Measurements from ENCODE around the gene CALHM1. TPM values are rescaled to one million over a fixed set of nuclear protein-coding genes. Genes with fewer than 3 reads are reported as not detected.

Gene CALHM1
- total and polyA plus RNA-seq, 2 of the 13 experiments (the other 11 are each of a cell fraction or from before 2014, with no cell fraction given), result 0.04 TPM; not detected in 1

DNA sequence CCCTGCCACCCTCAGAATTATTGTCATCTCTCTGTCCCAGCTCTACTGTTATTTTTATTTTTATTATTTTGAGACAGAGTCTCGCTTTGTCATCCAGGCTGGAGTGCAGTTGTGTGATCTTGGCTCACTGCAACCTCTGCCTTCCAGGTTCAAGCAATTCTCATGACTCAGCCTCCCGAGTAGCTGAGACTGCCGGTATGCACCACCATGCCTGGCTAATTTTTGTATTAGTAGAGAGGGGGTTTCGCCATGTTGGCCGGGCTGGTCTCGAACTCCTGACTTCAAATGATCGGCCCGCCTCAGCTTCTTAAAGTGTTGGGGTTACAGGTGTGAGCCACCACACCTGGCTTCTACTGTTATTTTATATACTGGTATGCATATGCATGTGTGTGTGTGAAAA, 17.5 kb downstream of the CALHM1 start:
- peaks cover 46 to 88% of the 10 kb centered on the region in 2 experiments for H3K36me3 ChIP-seq (replicated peaks in 1 of 2; ENCODE audit: control insufficient read depth in 1 of 2, insufficient read depth in 2 of 2, low read length in 2 of 2)
- ChIA-PET CTCF (ENCODE audit: low intra/inter-chr PET ratio, low total read pairs) (no interaction called here), POLR2A (no interaction called here)
- no peaks in the 10 kb centered on the region for H3K27me3 ChIP-seq (ENCODE audit: control insufficient read depth in 1 of 2, insufficient read depth in 2 of 2, low read length in 2 of 2)
- H3K9me3 ChIP-seq (ENCODE audit: low read length), result no peaks in the 10 kb centered on the region
- no peak overlapping the region for H3K27ac ChIP-seq (ENCODE audit: extremely low read length, insufficient read depth, low read length)
- FAIRE-seq, result no peak
- H3K9ac ChIP-seq (ENCODE audit: insufficient read depth, low read depth, low read length), result no peak overlapping the region
- no TSS peak for BruUV-seq (replicated peaks)
- H3K4me2 ChIP-seq (ENCODE audit: low read depth, low read length), result no peak overlapping the region
- WGBS (ENCODE audit: low lambda C conversion rate), result 96% methylated on average over 8 of the region's 8 CpGs
- no peaks in the 10 kb centered on the region for H3K79me2 ChIP-seq (ENCODE audit: insufficient read depth, low read length)
- no peak for ATAC-seq
- in situ Hi-C loops (cut with HindIII; ENCODE audit: extremely low pct_ligation_motif_present, low pct_unique_long_range_greater_than_20kb) (no loop called here), intact Hi-C loops (cut with micrococcal nuclease; ENCODE audit: unreplicated experiment) (no loop called here)
- H3K4me1 ChIP-seq (ENCODE audit: insufficient read depth, low read length), result peaks cover 21% of the 10 kb centered on the region
- H3K4me3 ChIP-seq (replicated peaks in 1 of 3; ENCODE audit: insufficient read depth in 1 of 3, low read depth in 2 of 3, low read length in 3 of 3), result no peak overlapping the region
- no peak for DNase-seq (ENCODE audit: low spot score)
- no peak overlapping the region for H2AFZ ChIP-seq (ENCODE audit: low read length)
- no peak for TF ChIP-seq ZNF768 (CRISPR knock-in tag; IDR thresholded peaks at IDR 0.05)
- TF ChIP-seq, protein P1, sequence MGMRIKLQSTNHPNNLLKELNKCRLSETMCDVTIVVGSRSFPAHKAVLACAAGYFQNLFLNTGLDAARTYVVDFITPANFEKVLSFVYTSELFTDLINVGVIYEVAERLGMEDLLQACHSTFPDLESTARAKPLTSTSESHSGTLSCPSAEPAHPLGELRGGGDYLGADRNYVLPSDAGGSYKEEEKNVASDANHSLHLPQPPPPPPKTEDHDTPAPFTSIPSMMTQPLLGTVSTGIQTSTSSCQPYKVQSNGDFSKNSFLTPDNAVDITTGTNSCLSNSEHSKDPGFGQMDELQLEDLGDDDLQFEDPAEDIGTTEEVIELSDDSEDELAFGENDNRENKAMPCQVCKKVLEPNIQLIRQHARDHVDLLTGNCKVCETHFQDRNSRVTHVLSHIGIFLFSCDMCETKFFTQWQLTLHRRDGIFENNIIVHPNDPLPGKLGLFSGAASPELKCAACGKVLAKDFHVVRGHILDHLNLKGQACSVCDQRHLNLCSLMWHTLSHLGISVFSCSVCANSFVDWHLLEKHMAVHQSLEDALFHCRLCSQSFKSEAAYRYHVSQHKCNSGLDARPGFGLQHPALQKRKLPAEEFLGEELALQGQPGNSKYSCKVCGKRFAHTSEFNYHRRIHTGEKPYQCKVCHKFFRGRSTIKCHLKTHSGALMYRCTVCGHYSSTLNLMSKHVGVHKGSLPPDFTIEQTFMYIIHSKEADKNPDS (CRISPR knock-in tag; IDR thresholded peaks at IDR 0.05), result no peak
- TF ChIP-seq XRCC5 (optimal IDR thresholded peaks at IDR 0.05; ENCODE audit: low read length), result no peak
- no peak for TF ChIP-seq GABPB1 (CRISPR knock-in tag; IDR thresholded peaks at IDR 0.05)
- no peak for TF ChIP-seq ZNF775 (CRISPR knock-in tag; IDR thresholded peaks at IDR 0.05; ENCODE audit: borderline replicate concordance)
- TF ChIP-seq THYN1 (CRISPR knock-in tag; IDR thresholded peaks at IDR 0.05; ENCODE audit: borderline replicate concordance, low read depth), result no peak
- no peak for TF ChIP-seq SP5 (CRISPR knock-in tag; IDR thresholded peaks at IDR 0.05; ENCODE audit: borderline replicate concordance, low read depth)
- TF ChIP-seq ZFP91 (CRISPR knock-in tag; IDR thresholded peaks at IDR 0.05; ENCODE audit: borderline replicate concordance), result no peak
- H4K20me1 ChIP-seq (ENCODE audit: insufficient read depth, low read length), result no peaks in the 10 kb centered on the region

Measured in HepG2 (cell line).